ENCODE data around the gene S100P.

DNA sequence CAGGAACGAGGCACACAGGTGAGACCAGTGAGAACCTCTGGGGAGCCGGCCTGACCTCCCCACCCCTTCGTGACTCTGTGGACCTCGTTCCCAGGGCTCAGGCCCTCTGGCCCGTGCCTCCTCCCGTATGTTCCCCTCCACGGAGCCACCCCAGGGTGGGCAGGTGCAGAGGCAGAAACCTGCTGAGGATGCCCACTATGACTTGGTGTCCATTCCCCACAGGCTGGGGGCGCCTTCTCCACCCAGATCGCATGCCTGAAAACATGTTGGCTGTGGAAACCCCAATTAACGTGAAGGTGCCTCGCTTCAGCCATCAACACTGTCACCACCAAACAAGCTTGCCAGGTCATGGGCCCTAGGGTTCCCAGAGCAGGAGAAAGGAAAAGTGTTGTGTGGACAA, 49.3 kb downstream of the S100P start:
- TF ChIP-seq, protein P1, sequence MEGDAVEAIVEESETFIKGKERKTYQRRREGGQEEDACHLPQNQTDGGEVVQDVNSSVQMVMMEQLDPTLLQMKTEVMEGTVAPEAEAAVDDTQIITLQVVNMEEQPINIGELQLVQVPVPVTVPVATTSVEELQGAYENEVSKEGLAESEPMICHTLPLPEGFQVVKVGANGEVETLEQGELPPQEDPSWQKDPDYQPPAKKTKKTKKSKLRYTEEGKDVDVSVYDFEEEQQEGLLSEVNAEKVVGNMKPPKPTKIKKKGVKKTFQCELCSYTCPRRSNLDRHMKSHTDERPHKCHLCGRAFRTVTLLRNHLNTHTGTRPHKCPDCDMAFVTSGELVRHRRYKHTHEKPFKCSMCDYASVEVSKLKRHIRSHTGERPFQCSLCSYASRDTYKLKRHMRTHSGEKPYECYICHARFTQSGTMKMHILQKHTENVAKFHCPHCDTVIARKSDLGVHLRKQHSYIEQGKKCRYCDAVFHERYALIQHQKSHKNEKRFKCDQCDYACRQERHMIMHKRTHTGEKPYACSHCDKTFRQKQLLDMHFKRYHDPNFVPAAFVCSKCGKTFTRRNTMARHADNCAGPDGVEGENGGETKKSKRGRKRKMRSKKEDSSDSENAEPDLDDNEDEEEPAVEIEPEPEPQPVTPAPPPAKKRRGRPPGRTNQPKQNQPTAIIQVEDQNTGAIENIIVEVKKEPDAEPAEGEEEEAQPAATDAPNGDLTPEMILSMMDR (conservative IDR thresholded peaks at IDR 0.05), result no peak
- no peak for TF ChIP-seq ZFX (IDR thresholded peaks at IDR 0.05)

Data from C4-2B (cell line).